ENCODE results near the gene OR6P1.

OR6P1 gene, protein sequence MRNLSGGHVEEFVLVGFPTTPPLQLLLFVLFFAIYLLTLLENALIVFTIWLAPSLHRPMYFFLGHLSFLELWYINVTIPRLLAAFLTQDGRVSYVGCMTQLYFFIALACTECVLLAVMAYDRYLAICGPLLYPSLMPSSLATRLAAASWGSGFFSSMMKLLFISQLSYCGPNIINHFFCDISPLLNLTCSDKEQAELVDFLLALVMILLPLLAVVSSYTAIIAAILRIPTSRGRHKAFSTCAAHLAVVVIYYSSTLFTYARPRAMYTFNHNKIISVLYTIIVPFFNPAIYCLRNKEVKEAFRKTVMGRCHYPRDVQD

DNA sequence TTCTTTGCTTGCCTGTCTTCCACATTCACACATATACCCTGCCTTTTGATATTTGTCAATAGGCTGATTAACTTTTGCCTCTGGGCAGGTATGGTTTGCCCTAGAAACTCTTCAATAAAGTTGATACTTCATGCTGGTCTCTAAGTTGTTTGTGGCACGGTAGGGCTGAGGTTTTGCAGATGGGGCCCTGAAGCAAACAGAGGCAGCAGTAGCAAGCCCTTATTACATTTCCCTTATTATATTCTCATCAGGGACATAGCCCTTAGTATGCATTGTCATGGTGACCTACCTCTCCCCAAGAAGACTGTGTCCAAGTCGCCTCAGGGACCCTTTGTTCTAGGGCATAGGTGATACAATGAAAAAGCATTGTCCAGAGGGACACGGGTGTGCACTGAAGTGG, at the start of gene OR6P1:
TSS of gene OR6P1 (minus strand) at position 101 of the 400 bp plus-strand sequence. CDS start 6,976 bp downstream, outside the sequence.
- no peak for DNase-seq

DNA sequence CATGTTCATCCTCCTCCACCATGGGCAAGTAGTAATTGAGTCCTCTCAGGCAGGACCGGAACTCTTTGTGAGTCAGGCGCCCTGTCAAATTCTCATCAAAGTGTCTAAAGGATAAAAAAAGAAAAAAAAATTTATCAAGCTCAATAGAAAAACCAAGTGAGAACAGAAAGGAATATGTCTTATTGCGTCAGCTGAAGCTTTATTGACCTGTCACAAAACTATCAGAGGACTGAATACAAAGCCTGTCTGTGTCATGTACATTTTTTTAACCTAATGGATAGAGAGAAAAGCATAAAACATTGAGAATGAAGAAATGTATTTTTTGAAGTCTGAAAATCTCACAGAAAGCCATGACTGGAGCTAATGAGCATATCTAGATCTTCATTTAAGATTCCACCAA, 43.4 kb upstream of the OR6P1 start:
- DNase-seq, result no peak

GRCh38 chr1:158611916-158612315, 41.5 kb upstream of the OR6P1 start:
- DNase-seq, result no peak

DNA sequence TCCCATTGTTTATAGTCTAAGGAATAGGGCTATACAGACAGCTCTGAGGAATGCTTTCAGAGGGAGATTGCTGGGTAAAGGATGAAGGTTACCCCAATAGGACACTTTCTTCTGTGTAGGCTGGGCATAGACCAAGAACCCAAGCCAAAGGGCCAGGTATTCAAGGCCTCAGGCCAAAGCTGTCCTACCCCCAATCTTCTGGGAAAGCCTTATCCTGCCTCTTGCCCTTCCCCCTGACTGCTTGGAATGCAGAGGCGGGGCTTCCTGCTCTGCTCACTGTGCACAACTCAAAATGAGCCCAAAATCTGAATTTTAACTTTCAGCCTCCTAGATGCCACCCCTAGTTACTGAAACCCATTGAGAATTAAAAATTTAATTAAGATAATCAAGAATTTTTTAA, 36.9 kb upstream of the OR6P1 start:
- no peak for DNase-seq

DNA sequence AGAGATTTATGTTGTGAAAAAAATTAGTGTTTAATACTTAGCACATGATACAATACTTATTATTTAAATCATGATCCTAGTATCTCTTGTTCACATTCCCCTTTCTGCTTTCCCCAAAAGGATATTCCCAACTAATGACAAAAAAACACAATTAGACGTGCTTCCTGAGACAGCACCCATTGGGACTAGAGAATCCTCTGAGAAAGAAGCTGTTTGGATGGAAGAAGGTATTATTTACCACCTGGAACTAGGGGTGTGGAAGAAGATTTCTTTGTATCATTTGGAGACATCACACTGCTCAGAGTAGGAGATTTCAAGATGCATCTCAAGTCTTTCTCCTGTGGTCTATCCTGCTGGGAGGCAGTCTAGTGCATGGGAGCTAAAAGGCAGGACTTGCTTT, 34.6 kb upstream of the OR6P1 start, which contains the start of gene OR10Z1:
TSS of gene OR10Z1 (plus strand) at position 301 of the 400 bp plus-strand sequence. CDS start 1,171 bp downstream, outside the sequence.
- DNase-seq, result no peak

DNA sequence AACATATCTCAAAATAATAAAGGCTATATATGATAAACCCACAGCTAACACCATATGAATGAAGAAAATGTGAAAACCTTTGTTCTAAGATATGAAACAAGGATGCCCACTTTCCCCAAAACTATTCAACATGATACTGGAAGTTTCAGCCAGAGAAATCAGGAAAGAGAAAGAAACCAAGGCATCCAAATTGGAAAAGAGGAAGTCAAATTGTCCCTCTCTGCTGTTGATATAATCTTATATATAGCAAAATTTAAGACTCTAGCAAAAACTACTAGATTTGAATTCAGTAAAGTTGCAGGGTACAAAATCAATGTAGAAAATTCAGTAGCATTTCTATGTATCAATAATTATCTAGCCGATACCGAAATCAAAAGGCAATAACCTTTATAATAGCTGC, 30.4 kb upstream of the OR6P1 start:
- no peak for DNase-seq

DNA sequence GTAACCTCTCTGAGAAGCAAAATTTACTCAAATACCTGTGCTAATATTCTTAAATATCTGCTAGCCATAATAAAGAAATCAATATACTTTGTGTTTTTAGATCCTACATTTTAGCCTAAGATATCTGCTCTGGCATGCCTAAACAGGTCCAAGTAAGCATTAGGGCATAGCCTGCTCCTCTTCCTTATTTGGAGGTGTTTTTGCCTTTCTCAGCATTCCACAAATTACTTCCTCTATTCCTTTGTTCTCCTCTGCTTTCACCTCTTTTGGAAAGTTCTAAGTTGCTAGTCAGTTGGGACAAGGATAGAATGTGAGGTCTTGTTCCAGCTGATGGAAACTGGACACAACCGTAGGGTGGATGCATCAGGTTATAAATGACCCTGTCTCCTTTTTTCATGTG, 16.6 kb upstream of the OR6P1 start:
- DNase-seq, result no peak

DNA sequence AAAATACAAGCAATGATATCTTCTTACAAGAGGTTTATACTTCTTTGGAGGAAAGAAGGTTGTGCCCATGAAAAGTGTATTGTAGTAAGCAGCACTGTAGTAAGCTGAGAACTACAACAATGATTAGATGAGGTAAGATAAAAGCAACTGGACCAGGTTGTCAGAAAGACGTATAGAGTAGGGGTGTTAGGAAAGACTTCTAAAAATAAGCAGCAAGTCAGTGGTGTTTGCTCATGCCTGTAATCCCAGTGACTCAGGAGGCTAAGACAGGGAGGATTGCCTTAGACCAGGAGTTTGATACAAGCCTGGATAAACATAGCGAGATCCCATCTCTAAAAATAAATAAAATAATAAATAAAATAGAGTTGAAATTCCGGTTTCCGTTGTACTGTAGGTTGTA, 13.6 kb upstream of the OR6P1 start:
- DNase-seq, result no peak

DNA sequence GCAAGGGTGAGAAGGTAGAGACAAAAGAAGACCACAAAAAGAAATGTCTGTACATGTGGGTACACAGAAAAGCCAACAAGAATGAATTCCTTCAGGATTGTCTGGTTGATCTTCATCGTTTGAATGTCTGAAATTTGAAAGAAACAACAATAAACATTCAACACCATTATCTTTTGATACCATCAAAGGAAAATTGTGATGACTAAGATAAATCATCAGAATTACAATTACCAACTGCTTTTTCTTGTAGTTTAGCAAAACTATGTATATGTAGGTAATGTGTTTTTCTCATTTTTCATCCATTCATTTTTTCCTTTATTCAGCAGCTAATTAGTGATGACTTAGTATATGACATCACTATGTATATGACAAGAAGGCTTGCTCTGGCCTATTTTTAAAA, 9.4 kb upstream of the OR6P1 start, which contains the start of gene OR10X1:
TSS of gene OR10X1 (minus strand) at position 167 of the 400 bp plus-strand sequence. CDS start at position 167, 0 bp downstream.
- DNase-seq, result no peak

- DNase-seq, result no peak
Observed at GRCh38 chr1:158577561-158577960, 7.2 kb upstream of the OR6P1 start.

GRCh38 chr1:158572226-158572625, 1.8 kb upstream of the OR6P1 start:
- no peak for DNase-seq

- DNase-seq, result no peak
Observed at GRCh38 chr1:158564608-158565007, 5.8 kb downstream of the OR6P1 start.

DNA sequence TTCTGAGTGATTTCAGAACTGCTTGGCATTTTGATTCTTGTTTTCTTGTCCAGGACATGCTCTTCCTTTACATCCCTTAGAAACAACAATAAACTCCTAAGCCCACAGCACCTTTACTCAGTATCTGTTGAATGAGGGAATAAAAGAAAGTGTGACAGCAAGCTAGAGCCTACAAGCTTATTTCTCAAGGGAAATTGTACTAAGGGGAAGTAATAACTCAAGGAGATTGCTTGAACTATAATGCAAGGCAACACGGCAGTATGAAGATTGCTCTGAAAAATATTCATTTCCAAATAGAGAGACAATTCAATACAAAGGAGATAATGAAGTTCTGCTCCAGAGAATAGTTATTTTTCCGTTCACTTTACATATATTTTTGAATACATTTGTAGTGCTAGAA, 6.5 kb downstream of the OR6P1 start:
- no peak for DNase-seq

DNA sequence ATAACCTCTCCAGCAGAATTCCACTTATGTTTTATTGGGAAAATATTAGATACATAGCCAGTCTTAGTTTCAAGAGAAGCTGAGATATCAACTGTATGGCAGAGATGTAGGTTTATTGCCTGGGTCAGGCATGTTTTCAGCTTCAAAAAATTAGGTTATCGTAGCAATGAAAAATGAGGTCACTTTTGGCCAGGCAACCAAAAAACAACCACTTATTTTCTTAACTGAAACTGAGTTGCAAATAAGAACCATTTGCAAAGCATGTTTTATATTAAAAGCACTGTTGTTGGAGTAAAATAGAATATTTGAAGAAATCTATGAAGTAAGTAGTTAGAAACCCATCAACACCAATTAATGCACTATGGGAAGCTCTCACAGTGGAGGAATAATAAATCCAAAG, 10.7 kb downstream of the OR6P1 start:
- no peak for DNase-seq

GRCh38 chr1:158554352-158554751, 16.0 kb downstream of the OR6P1 start, which contains the start of gene OR6Y1:
TSS of gene OR6Y1 (minus strand) at chr1:158554405. CDS start at chr1:158548105, 6,300 bp downstream.
- no peak for DNase-seq

DNA sequence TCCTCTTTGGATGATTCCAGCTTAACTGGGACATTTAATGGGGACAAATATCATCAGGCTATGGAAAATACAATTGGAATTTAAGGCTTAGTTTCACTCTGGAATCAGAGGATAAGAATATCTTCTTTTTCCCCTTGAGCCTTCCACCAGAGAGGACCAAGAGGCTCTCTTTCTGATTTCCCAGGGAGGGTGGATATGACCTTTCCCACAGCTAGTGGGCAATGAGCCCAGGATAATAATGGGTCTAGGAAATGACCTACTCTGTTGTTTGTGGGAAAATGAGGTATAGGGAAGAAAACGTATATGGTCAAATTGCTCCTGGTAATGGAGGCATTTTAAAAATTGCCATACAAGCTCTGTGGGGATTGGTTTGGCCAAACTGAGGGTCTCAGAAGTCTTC, 18.1 kb downstream of the OR6P1 start:
- no peak for DNase-seq

DNA sequence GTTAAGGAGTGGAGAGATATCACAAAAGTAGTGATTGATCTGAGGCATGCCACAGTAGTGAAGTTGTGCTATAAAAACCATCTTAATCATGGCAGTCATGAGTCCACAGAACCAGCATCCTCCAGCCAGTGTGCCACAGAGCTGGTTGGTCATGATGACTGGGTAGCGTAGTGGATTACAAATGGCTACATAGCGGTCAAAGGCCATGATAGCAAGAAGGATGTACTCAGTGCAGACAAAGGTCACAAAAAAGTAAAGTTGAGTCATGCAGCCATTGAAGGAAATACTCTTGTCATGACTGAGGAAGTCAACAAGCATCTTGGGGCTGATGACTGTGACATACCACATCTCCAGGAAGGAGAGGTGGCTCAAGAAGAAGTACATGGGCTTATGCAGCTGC, 22.8 kb downstream of the OR6P1 start:
- DNase-seq, result no peak

DNA sequence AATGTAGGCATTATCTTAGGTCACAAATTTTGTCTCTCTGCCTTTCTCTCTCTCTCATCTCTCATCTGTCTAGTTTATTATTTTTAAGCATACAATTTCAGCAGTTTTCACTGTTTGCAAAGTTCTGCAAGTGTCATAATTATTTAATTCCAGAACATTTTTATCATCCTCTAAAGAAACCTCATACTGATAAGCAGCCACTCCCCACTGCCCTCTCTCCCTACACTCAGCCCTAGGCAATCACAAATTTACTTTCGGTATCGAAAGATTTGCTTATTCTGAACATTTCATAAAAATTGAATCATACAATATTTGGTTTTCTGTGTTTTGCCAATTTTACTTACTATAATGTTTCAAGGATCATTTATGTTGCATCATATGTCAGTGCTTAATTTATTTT, 32.8 kb downstream of the OR6P1 start:
- DNase-seq, result no peak

DNA sequence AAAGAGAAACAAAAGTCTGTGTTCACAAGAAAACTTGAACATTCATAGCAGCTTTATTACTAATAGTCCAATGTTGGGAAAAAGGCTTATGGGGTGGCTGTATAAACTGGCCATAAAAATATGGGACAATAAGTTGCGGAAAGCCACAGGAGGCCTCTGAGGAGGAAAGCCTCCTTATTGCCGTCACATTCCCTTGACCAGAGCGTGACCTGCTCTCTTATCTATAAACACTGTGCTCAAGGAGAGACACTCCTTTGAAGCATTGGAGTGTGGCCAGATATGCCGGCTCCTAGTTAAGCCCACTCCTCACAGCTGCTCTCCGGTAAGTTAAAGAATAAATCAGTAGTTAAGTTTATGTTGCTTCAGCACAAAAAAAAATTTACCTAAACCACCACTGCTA, 35.9 kb downstream of the OR6P1 start:
- DNase-seq, result no peak

DNA sequence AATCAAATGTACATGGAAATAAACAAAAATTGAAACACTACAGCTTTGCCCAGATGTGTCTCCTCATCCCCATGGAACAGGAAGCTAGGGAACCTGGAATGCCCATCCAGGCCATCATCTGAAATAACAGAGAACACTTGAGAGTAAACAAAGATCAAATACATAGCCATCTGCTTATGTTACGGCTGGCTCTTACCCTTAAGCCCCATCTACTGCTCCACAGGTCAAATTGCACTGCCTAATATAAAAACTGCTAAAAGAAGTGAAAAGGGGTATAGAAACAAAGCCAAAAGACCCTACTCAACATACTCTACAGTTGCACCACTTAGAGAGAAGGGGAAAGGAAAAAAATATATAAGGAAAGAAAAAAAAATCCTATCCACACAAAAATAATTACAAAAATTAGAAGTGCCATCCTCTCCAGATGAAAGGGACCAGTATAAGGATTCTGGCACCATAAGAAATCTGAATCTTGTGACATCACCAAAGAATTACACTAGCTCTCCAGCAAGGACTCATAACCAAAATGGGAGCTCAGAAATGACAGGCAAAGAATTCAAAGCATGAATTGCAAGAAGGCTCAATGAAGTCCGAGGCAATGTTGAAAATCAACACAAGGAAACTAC, 43.1 kb downstream of the OR6P1 start:
- DNase-seq, result peak; percentile 3

DNA sequence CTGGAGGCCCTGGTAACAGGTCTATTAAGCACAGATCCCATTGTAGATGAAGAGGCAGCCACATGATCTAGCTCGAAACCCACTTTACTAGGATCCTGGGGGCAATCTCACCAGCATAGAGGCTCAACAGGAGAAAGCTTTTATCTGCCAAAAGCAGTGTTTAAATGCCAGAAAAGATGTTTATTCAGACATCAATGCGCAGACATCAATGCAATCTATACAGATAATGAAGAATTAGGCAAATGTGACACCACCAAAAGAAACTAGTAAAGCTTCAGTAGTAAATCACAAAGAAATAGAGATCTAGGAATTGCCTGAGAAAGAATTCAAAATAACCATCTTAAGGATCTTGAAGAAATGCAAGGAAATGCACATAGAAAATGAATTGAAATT, 48.7 kb downstream of the OR6P1 start:
- no peak for DNase-seq

DNA sequence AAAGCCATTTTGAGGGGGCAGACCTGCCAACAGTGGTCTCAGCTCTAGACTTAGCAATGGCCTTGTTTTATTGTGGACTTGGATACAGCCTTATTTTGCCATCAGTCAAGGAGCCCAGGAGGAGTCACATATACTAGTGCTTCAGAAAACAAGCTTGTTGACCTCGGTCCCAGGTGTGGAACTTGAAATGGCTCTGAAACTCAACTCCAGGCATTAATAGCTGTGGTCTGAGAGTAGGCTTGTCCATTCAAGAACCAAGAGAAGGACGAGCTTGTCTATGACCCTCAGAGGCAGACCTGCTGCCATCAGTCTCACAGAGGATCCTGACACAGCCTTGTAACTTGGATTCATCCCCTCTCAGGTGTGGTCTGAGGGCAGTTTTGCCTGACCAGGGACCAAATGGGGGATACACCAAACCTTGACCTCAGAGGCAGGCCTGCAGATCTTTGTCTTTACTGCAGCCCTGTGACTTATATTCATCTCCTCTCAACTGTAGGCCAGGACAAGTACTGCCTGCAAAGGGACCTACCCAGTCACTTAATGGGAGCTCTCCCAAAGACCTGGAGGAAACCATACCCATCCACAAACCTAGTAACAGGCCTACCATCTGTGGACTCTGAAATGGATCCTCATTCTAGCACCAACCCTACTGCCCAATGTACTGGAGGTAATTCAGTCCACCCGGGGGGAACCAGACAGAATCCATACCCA, 49.3 kb downstream of the OR6P1 start:
- DNase-seq, result no peak

- DNase-seq, result no peak
Observed at GRCh38 chr1:158520021-158520420, 50.4 kb downstream of the OR6P1 start.

- DNase-seq, result no peak
Observed at GRCh38 chr1:158516966-158517365, 53.4 kb downstream of the OR6P1 start.

Measured in retina (tissue), 1 donor.